ENCODE results near the gene HSD11B2.

HSD11B2 gene

GRCh38 chr16:67415872-67416793, 14.8 kb upstream of the HSD11B2 start, which contains the start of gene ZDHHC1 (continued):
- TF ChIP-seq, protein P1, sequence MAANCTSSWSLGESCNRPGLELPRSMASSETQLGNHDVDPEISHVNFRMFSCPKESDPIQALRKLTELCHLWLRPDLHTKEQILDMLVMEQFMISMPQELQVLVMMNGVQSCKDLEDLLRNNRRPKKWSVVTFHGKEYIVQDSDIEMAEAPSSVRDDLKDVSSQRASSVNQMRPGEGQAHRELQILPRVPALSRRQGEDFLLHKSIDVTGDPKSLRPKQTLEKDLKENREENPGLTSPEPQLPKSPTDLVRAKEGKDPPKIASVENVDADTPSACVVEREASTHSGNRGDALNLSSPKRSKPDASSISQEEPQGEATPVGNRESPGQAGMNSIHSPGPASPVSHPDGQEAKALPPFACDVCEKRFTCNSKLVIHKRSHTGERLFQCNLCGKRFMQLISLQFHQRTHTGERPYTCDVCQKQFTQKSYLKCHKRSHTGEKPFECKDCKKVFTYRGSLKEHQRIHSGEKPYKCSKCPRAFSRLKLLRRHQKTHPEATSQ (tag by site-specific recombination; IDR thresholded peaks at IDR 0.05) = 0 out of 2 replicates have a peak, but pooled peaks have one; percentile 70

GRCh38 chr16:67417333-67418061, 13.4 kb upstream of the HSD11B2 start:
- H3K36me3 ChIP-seq (ENCODE audit: control insufficient read depth in 2 of 2, insufficient read depth in 1 of 2, low read length in 2 of 2) = no peaks in the 10 kb centered on the region
- H3K4me1 ChIP-seq (ENCODE audit: control insufficient read depth, insufficient read depth, low read length) = peaks cover 3% of the 10 kb centered on the region; the same call in 1 of the 2 replicates
- no peak overlapping the region for H3K27ac ChIP-seq (ENCODE audit: extremely low read depth, low read depth, low read length)
- H3K9me3 ChIP-seq (ENCODE audit: control insufficient read depth, insufficient read depth, low read depth, low read length) = no peaks in the 10 kb centered on the region
- H3K4me3 ChIP-seq (ENCODE audit: low read depth, low read length) = no peak overlapping the region
- ChIA-PET POLR2A (interaction anchor here (1.1 kb wide), 1 partner anchor 32 kb away, joined by 3 read pairs; no protein-coding TSS in a partner anchor), CTCF (interaction anchor here (0.5 to 2.0 kb wide), 20 partner anchors 8 to 682 kb away, joined by 3 to 21 read pairs (median 3); partner anchors contain the start of gene HSD11B2)
- TF ChIP-seq, protein P2, sequence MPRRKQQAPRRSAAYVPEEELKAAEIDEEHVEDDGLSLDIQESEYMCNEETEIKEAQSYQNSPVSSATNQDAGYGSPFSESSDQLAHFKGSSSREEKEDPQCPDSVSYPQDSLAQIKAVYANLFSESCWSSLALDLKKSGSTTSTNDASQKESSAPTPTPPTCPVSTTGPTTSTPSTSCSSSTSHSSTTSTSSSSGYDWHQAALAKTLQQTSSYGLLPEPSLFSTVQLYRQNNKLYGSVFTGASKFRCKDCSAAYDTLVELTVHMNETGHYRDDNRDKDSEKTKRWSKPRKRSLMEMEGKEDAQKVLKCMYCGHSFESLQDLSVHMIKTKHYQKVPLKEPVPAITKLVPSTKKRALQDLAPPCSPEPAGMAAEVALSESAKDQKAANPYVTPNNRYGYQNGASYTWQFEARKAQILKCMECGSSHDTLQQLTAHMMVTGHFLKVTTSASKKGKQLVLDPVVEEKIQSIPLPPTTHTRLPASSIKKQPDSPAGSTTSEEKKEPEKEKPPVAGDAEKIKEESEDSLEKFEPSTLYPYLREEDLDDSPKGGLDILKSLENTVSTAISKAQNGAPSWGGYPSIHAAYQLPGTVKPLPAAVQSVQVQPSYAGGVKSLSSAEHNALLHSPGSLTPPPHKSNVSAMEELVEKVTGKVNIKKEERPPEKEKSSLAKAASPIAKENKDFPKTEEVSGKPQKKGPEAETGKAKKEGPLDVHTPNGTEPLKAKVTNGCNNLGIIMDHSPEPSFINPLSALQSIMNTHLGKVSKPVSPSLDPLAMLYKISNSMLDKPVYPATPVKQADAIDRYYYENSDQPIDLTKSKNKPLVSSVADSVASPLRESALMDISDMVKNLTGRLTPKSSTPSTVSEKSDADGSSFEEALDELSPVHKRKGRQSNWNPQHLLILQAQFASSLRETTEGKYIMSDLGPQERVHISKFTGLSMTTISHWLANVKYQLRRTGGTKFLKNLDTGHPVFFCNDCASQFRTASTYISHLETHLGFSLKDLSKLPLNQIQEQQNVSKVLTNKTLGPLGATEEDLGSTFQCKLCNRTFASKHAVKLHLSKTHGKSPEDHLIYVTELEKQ (tag by site-specific recombination; IDR thresholded peaks at IDR 0.05; ENCODE audit: borderline replicate concordance) = no peak
- TF ChIP-seq ZNF529 (tag by site-specific recombination; IDR thresholded peaks at IDR 0.05; ENCODE audit: insufficient replicate concordance) (no peak), ZNF335 (tag by site-specific recombination; conservative IDR thresholded peaks at IDR 0.05) (peak; percentile 42)

GRCh38 chr16:67419502-67419901, 11.4 kb upstream of the HSD11B2 start:
- Histone ChIP-seq H3K4me3 (ENCODE audit: low read depth, low read length) (no peak overlapping the region), H3K9me3 (ENCODE audit: control insufficient read depth, insufficient read depth, low read depth, low read length) (no peaks in the 10 kb centered on the region), H3K27ac (ENCODE audit: extremely low read depth, low read depth, low read length) (no peak overlapping the region), H3K36me3 (ENCODE audit: control insufficient read depth in 2 of 2, insufficient read depth in 1 of 2, low read length in 2 of 2) (no peaks in the 10 kb centered on the region), H3K4me1 (ENCODE audit: control insufficient read depth, insufficient read depth, low read length) (no peaks in the 10 kb centered on the region)
- ChIA-PET POLR2A (interaction anchor here (0.6 kb wide), 2 partner anchors 9 to 141 kb away, joined by 3 read pairs; no protein-coding TSS in a partner anchor), CTCF (interaction anchor here (0.6 to 1.7 kb wide), 3 partner anchors 9 to 675 kb away, joined by 3 to 7 read pairs (median 3); no protein-coding TSS in a partner anchor)
- no peak for TF ChIP-seq ZNF555 (tag by site-specific recombination; conservative IDR thresholded peaks at IDR 0.05)
- TF ChIP-seq ZNF600 (tag by site-specific recombination; IDR thresholded peaks at IDR 0.05) = peak; percentile 58; the same call in 1 of the 2 replicates
- no peak for TF ChIP-seq ZNF76 (tag by site-specific recombination; IDR thresholded peaks at IDR 0.05; ENCODE audit: borderline replicate concordance, low read depth)
- peak; percentile 48; the same call in 1 of the 2 replicates for TF ChIP-seq SP7 (tag by site-specific recombination; IDR thresholded peaks at IDR 0.05)
- 0 out of 2 replicates have a peak, but pooled peaks have one; percentile 30 for TF ChIP-seq ZNF580 (tag by site-specific recombination; IDR thresholded peaks at IDR 0.05)
- peak; percentile 81 for TF ChIP-seq ZNF629 (tag by site-specific recombination; IDR thresholded peaks at IDR 0.05)
- TF ChIP-seq ZBTB21 (tag by site-specific recombination; IDR thresholded peaks at IDR 0.05) = peak; percentile 59
- TF ChIP-seq ZNF621 (tag by site-specific recombination; IDR thresholded peaks at IDR 0.05) = no peak
- TF ChIP-seq GLI2 (tag by site-specific recombination; IDR thresholded peaks at IDR 0.05; ENCODE audit: borderline replicate concordance, low read depth) = no peak
- 0 out of 2 replicates have a peak, but pooled peaks have one; percentile 38 for TF ChIP-seq ZXDB (tag by site-specific recombination; IDR thresholded peaks at IDR 0.05)
- TF ChIP-seq MZF1 (tag by site-specific recombination; IDR thresholded peaks at IDR 0.05; ENCODE audit: borderline replicate concordance) = peak; percentile 81; the same call in 1 of the 2 replicates
- TF ChIP-seq ZNF624 (tag by site-specific recombination; IDR thresholded peaks at IDR 0.05) = no peak
- 0 out of 2 replicates have a peak, but pooled peaks have one; percentile 29 for TF ChIP-seq ZBTB48 (tag by site-specific recombination; IDR thresholded peaks at IDR 0.05)
- peak; percentile 61 for TF ChIP-seq ZBTB17 (tag by site-specific recombination; IDR thresholded peaks at IDR 0.05)
- peak; percentile 37; the same call in 1 of the 2 replicates for TF ChIP-seq ZNF366 (tag by site-specific recombination; conservative IDR thresholded peaks at IDR 0.05)
- TF ChIP-seq ATF2 (tag by site-specific recombination; IDR thresholded peaks at IDR 0.05; ENCODE audit: low read depth) = peak; percentile 89
- TF ChIP-seq, protein P3, sequence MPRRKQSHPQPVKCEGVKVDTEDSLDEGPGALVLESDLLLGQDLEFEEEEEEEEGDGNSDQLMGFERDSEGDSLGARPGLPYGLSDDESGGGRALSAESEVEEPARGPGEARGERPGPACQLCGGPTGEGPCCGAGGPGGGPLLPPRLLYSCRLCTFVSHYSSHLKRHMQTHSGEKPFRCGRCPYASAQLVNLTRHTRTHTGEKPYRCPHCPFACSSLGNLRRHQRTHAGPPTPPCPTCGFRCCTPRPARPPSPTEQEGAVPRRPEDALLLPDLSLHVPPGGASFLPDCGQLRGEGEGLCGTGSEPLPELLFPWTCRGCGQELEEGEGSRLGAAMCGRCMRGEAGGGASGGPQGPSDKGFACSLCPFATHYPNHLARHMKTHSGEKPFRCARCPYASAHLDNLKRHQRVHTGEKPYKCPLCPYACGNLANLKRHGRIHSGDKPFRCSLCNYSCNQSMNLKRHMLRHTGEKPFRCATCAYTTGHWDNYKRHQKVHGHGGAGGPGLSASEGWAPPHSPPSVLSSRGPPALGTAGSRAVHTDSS (tag by site-specific recombination; IDR thresholded peaks at IDR 0.05) = no peak

All from HEK293 (cell line).